GM21529 (cell line): Measurements from ENCODE around the gene ITGA1.

Source experiments
- ATAC-seq: cut with Tn5 transposase; IDR thresholded peaks from one replicate; pipeline ENCODE4 v1.9.1; 2021; ENCODE audit not compliant: unreplicated experiment

The ITGA1 gene

DNA sequence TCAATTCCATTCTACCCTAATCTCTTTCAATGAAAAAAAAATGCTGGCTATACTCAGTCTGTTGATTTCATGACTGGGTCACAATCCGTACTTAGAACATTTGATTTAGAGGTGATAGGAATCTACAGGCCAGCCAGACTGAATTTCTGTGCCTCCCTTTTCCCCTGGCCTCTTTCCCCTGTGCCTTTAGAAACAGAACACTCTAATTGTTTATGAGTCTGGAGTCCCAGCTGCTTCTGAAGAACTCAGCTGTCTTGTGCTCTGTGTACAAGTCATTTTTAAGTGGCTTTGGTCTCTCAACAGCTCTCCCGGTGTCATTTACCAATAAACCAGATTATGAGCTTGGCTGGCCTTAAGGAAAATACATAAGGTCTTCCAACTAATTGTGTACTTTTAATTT, 107.4 kb downstream of the ITGA1 start:
- ATAC-seq, result no peak

DNA sequence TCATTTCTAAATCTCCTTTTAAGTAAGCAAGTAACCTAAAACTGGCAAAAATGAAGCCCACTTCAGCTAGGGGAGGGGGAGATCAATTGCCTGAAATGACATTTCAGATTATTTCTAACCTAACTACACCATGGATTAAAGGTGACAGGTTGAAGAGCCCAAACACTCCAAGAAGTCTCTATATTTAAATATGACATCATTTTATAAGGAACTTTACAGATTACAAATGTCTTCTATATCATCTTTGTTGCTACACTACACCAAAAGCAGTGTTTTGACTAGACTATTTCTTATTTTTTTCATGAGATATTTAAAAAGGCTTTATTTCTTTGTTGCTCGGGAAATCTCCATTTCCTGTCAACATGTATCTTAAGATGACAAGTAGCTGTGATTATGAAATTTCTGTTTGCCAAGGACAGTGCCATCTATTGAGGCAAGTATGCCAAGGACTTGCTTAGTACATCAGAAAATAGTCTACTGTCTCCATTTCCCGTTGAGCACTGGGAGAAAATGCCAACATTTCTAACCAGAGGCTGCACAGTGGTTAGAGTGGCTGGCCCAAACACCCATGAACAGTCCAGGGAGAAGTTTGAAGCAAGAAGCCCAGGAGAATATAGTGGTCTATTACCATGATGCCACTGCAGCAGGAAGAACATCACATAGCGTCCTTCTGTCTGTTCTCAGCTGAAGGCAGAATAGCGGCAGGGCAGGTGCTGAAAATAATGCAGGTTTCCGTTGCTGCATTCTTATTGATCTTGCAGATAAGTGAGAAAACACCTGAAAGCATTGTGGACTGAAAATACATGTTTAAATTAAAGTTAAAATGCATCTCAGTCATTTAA, 108.1 kb downstream of the ITGA1 start:
- no peak for ATAC-seq

DNA sequence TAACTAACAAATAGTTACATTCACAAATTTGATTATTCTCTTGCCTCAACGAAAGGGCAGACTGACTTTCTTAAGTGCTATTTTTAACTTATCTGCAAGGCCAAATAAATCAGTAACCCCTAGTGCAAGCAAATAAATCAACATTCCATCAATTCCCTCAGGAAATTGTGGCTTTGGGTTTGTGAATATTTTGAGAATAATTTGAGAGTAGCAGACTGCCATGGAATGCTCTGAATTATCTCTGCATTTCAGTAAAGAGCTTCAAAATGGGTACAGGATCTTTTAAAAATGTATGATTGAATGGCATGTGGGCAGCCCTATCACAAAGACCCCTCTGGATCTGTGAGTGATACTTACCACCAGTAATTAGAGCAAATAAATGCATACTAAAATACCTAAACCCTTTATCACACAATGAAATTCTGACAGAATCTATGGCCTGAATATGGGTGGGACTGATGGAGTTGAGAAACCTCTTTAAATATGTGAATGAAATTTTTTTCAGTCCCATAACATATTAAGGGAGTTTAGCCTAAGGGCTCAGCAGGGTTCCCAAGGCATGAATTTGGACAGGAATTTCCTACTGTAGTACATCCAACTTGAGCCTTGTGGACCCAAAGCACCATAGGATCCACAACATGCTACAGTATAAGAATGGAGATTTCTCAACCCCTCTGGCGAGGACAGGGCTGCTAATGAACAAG, 109.0 kb downstream of the ITGA1 start:
- no peak for ATAC-seq

DNA sequence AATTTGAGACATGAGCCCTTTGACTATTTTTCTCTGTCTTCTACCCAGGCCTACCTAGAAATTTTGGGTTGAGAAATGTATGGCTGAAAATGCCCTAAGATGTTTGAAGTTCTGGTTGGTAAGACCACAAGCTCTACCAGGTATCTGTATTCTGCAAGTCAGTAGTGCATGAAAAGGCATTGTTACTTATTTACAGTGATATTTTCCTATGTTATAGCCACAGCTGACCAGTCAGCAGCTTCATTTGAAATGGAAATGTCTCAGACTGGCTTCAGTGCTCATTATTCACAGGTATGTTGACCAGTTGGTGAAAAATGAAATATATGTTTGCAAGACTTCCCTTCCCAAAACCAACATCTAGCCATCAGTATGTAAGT, 109.5 kb downstream of the ITGA1 start:
- no peak for ATAC-seq

DNA sequence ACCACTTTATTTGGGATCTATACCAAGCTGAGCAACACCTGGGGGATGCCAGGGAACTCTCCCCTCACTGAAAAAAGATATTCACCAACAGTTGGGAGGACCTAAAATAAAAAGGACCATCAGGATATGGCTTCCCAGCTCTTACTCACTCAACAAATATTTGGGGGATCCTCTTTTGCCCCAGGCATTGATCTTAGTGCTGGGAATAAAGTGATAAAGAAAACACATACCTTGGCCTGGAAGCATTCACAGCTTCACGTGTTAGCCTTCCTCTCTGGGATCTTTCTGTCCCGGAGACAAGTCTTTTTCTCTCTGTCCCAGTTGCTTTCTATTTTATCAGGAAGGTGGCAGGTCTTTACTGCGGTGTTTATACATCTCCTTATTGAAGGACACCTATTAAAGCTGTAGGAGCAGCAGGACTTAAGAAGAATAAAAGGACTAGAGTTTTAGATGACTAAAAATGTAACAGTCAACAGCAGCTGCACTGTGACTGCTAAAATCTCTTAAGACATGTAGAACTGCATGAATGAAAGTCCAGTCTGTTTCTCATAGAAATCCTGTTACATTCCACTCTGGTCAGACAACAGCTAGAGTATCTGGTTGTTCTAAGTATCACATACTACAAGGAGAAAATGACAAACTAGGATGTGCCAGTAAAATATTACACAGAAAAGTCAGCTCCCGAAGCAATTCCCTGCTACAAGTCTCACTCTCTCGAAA, 111.4 kb downstream of the ITGA1 start:
- no peak for ATAC-seq

DNA sequence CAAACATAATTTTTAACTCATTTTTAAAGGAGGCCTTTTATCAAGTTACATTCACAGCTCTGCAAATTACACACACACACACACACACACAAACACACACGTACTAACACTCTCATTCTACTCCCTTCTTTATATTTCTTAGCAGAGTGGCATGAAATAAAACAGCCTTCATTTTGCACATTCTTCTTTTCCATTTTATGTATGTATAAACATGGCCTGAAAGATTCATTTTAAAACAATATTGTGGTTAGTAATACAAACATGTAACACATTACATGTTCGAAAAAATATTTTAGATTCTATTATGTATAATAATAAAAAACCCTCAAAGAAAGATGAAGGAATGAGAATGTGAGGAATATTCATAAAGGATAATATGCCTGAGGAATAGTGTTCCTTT, 115.4 kb downstream of the ITGA1 start:
- ATAC-seq, result no peak

DNA sequence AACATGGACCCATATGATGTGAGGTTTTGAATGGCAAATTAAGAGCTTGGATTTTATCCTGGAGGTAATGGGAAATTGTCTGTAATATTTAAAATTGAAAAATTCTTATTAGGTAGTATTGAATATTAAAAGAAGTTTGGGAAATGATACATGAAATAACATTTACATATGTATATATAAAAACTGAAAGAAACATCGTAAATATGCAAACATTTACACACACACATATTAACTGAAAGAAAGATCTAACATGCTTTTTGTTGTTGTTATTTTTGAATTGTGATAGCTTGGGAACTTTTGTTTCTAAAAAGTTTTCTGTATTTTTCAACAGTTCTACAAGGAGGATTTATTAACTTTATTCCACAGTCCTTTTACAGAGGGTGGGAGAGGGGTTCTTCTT, 118.6 kb downstream of the ITGA1 start:
- no peak for ATAC-seq

DNA sequence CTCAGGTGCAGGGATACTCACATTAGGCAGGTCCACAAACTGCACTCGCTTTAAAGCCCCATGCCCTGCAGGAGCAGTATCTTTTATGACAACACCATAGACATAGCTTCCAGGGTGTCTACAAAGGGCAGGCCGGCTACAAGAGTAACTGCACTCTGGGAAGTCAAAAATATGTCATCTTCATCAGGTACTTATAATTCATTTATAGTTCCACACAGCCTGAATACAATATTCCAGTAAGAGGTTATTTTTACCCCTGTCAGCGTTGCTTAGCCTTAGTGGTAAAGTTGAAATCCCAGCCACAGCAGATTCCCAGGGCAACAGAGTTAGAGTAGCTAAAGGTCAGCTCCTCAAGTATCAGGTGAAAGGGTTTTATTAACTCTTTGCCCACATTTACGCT, 119.1 kb downstream of the ITGA1 start:
- no peak for ATAC-seq

DNA sequence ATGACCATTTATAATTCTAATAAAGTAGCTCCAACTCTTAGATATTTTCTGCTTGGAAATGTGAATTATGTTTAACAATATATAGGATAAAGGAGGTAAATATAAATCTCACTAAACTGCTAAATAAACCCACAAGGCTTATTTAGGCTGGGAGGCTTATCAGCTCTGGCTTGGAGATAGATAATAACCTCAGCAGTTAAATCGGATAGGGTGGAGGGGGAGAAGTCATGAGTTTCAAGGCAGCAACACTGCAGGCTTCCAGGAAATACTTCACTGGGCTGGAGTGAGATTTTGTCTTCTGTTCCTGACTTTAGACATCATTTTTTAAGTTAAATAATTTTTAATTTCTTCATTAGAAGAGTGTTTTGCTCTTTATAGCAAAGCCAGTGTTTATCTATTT, 121.5 kb downstream of the ITGA1 start:
- no peak for ATAC-seq

DNA sequence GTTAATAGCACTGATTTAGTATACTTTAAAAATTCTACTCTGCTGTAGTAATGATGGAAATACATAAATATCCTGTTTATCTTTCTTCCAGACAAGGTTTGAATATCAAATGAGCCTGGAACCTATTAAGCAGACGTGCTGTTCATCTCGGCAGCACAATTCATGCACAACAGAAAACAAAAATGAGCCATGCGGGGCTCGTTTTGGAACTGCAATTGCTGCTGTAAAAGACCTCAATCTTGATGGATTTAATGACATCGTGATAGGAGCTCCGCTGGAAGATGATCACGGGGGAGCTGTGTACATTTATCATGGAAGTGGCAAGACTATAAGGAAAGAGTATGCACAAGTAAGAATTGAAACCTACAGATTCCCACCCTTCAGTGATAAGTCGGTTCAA, 122.4 kb downstream of the ITGA1 start:
- ATAC-seq, result no peak

DNA sequence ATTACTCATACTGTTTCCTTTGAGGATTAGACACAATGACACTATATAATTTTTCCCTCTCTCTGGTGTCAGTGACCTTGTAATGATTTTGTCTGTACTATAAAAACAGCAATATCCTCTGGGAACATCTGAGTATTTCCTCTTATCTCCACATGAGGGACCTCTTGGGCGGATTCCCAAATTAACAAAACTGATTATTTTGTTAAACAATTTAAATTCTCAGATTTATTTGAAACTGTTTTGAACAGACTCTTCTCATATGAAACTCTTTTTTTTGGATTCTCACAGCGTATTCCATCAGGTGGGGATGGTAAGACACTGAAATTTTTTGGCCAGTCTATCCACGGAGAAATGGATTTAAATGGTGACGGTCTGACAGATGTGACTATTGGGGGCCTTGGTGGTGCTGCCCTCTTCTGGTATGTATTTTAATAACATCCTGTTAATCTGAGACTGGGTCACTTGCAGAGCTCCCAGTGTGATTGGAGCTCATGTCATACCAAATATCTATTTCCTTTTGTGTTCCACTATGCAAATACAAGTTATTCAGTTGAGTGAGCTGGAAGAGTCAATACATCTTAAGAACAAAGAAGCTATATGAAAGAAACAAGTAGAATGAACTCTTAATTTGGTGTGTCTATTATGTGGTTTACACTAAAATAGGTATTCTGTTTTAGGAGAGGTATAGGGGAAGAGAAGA, 127.6 kb downstream of the ITGA1 start:
- ATAC-seq, result peak; percentile 97

DNA sequence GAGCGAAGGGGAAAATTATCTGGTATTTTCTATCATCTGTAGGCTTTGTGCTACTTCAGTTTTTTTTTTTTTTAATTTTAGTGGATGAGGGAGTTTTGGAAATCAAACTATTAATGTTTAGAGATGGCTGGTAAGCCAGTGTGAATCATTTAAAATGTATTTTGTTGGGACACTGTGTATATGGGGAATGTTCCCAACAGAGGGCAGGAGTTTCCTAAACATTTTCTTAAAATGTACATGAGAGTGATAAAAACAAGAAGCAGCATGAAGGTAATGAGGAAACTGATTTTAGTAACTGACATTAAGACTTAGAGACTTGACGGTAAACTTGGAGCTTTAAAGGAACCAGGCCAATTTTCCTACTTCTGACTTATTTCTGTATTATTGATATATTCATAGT, 133.2 kb downstream of the ITGA1 start:
- ATAC-seq, result no peak

DNA sequence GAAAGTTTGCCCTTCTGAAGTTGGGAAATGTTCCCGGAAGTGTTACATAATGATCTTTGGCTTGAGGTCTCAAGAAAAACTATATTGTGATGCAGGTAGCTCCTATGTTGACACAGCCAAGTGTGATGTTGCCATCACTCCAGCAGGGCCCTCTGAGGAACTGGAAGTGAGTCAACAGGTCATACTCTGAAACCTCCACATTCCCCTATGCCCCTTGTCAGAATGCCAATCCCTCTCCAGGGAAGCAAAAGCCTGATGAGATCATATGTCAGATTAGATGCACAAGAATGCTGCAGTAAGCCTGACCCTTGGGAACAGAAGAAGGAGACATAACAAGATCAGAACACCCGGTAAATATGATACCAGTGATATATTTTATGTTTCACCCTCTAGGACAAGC, 134.7 kb downstream of the ITGA1 start:
- ATAC-seq, result no peak

DNA sequence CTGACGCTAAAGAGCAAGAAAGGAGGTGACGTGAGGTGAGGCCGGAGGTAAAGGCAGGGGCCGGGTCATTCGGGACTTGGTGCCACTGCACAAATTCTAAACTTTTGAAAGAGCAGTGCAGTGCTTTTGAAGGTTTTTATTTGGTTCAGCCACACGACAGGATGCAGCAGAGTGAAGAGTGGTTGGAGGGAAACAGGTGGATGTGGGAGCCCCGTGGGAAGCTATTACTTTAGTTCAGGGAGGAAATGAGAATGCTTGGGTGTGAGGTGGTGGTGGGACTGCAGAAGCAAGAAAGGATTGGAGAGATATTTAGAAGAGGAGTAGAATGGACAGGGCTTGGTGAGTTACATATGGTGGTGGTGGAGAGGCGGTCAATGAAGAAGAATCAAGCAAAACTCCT, 136.7 kb downstream of the ITGA1 start:
- ATAC-seq, result no peak

DNA sequence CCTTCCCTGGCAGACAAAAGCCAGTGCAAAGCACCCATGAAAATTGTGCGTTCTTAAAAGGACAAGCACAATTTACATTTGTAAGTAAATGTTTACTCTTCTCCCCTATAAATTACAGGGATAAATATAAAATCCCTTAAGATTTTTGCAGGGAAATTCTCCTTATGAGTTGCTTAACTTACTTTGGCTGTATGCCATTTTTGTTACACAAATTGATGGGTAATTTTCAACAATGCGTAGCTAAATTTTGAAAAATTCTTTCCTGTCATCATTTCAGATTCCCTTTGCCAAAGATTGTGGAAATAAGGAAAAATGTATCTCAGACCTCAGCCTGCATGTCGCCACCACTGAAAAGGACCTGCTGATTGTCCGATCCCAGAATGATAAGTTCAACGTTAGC, 137.3 kb downstream of the ITGA1 start:
- no peak for ATAC-seq

DNA sequence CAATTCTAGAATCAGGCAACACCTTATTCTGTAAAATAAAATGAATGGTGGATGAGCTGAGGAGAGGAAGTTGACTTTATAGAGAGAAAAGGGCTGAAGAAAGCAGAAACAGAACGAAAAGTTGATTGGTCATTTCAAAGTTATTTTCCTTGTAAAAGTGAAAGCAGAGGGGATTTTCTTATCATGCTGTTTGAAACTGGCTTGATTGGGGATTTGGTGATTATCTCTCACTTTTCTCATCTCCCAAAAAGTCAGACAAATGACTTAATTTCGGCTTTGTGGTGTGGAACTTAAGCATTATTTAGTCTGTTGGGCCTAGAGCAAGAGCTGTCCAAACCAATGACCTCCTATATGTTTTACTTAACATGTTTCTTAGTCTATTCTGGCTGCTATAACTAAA, 141.0 kb downstream of the ITGA1 start:
- no peak for ATAC-seq

DNA sequence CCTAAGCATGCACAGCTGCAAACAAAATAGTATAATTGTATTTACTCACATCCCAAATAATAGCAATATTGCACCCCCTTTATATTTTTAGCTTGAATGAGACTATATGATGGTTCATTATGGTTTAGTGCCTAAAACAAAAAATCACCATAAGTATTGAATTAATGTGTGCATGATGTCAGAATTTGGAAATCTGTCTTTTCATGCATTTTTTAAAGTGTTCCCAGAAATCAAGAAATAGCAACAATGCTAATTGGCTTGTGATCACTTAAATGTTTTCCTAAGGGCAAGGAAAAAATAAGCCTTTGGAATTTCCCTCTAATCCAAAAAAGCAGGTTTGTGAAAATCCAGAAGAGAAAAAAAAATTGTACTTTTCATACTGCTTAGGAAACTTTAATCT, 150.5 kb downstream of the ITGA1 start:
- no peak for ATAC-seq

DNA sequence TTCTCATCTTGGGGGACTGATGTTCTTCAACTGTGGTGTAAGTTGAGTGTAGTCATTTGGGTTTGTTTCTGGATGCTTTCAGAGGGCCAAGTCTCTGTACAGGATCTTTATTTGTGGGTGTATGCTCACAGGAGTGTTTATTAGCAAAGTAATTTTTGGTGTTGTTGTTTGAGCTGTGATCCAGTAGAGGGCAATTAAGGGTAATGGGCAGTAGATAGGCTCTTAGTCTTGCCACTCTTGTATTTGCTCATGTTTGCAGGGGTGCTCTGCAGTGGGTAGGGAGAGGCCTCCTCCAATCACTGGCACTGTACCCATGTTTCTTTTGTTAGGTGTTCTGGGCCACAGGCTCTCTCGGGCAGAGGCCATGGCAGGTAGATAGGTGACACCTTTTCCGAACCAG, 155.6 kb downstream of the ITGA1 start:
- ATAC-seq, result peak; percentile 51

DNA sequence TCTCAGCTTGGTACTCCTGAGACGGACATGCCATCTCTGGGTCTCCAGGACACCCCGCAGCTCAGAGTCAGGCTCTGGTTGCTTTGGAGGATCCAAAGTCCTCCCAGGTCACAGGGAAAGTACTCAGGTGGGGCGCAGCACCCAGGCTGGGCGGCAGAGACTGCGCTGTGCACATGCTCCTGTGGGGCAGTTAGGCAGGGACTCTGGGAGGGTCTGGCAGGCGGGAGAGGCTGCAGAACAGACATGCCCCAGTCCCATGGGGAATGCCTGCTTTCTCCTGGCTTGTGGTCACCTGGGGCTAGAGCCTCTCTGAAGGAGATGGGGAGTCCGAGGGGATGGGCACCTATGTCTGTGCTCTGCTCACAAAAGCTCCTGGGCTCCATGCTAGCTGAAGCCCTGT, 156.1 kb downstream of the ITGA1 start:
- no peak for ATAC-seq

DNA sequence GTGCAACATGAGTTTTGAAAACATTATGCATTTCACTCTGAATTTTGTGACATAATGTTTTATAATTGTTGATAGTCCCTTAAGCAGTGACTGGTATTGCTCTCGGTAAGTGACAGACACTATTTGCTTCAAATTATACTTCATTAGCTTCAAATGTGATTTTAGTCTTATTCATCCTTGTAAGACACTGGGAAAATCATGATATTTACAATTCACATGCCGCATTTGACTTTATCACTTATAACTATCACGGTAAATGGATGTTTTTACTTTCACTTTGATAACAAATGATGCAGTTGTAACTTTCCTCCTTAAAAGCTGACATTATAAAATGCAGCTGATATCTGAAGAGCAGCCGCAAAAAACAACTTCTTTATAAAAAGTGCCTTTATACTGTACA, 157.3 kb downstream of the ITGA1 start:
- ATAC-seq, result no peak

DNA sequence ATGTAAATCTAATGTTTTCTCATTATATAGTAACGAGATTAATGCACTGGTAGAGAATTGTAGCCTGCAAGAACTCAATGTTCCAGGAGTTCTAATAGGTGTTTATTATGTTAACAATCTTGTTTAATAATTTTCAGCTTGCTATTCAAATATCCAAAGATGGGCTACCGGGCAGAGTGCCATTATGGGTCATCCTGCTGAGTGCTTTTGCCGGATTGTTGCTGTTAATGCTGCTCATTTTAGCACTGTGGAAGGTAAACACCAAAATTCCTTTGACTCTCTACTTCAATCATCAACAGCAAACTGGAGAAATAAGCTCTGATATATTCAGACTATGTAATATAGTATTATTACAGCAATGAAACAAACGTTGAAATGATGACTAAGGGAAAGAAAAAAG, 159.5 kb downstream of the ITGA1 start:
- ATAC-seq, result no peak
